Progenitor cell of endocrine pancreas (in vitro differentiated cells): ENCODE data around the gene FSIP2. TPM values are rescaled to one million over a fixed set of nuclear protein-coding genes. Genes with fewer than 3 reads are reported as not detected.

Source experiments
- DNase-seq: peaks from one replicate; pipeline ENCODE4 v3.0.0; 2021; ENCODE audit warnings: low spot score; ENCODE audit not compliant: unreplicated experiment
- H3K27ac Mint-ChIP-seq: 2 replicates; pipeline ENCODE4 v1.8.0; 2021; ENCODE audit warnings: mild to moderate bottlenecking, moderate library complexity, mixed read lengths
- H3K27me3 Mint-ChIP-seq: 2 replicates; pipeline ENCODE4 v1.8.0; 2021; ENCODE audit warnings: mixed read lengths
- H3K36me3 Mint-ChIP-seq: 2 replicates; pipeline ENCODE4 v1.8.0; 2022; ENCODE audit warnings: mixed read lengths; ENCODE audit not compliant: insufficient read depth
- H3K4me1 Mint-ChIP-seq: 2 replicates; pipeline ENCODE4 v1.8.0; 2021; ENCODE audit warnings: low read depth, mixed read lengths
- H3K4me3 Mint-ChIP-seq: 2 replicates; pipeline ENCODE4 v1.8.0; 2021; ENCODE audit warnings: low read depth, mild to moderate bottlenecking, moderate library complexity, mixed read lengths
- H3K9me3 Mint-ChIP-seq: 2 replicates; pipeline ENCODE4 v1.8.0; 2021; ENCODE audit warnings: low read depth, mixed read lengths
- total RNA-seq: library from RNA; stranded (reverse); gene quantifications from 2 replicates; pipeline ENCODE4 v1.2.1, GENCODE V29; 2021
- TF ChIP-seq, protein P1 (sequence below): fragments of 200-600 bp; sonication (generic); IDR thresholded peaks from one replicate; pipeline ENCODE4 v1.5.0; 2021; ENCODE audit warnings: antibody characterized with exemption, mild to moderate bottlenecking; ENCODE audit not compliant: unreplicated experiment

Gene FSIP2
- total RNA-seq, 1 donor from 2014 or later = 19.4 TPM

- Mint-ChIP-seq H3K9me3 (peaks cover 10% of the 10 kb centered on the region), H3K4me1 (peaks cover 10% of the 10 kb centered on the region), H3K27me3 (no peaks in the 10 kb centered on the region), H3K4me3 (no peak overlapping the region), H3K36me3 (peaks cover 5% of the 10 kb centered on the region), H3K27ac (no peak overlapping the region)
- TF ChIP-seq, protein P1, sequence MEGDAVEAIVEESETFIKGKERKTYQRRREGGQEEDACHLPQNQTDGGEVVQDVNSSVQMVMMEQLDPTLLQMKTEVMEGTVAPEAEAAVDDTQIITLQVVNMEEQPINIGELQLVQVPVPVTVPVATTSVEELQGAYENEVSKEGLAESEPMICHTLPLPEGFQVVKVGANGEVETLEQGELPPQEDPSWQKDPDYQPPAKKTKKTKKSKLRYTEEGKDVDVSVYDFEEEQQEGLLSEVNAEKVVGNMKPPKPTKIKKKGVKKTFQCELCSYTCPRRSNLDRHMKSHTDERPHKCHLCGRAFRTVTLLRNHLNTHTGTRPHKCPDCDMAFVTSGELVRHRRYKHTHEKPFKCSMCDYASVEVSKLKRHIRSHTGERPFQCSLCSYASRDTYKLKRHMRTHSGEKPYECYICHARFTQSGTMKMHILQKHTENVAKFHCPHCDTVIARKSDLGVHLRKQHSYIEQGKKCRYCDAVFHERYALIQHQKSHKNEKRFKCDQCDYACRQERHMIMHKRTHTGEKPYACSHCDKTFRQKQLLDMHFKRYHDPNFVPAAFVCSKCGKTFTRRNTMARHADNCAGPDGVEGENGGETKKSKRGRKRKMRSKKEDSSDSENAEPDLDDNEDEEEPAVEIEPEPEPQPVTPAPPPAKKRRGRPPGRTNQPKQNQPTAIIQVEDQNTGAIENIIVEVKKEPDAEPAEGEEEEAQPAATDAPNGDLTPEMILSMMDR = no peak
- DNase-seq = no peak
These were observed 87.0 kb downstream of the FSIP2 start for GRCh38 chr2:185825557-185825956.

GRCh38 chr2:185828326-185828725 is 89.7 kb downstream of the FSIP2 start:
- Mint-ChIP-seq H3K27ac (no peak overlapping the region), H3K9me3 (no peaks in the 10 kb centered on the region), H3K4me3 (no peak overlapping the region), H3K27me3 (no peaks in the 10 kb centered on the region), H3K4me1 (peaks cover 11% of the 10 kb centered on the region), H3K36me3 (no peaks in the 10 kb centered on the region)
- TF ChIP-seq, protein P1 = no peak
- no peak for DNase-seq

GRCh38 chr2:185833864-185834263 is 95.3 kb downstream of the FSIP2 start:
- H3K4me3 Mint-ChIP-seq = no peak overlapping the region
- H3K27me3 Mint-ChIP-seq = no peaks in the 10 kb centered on the region
- TF ChIP-seq, protein P1 = no peak
- DNase-seq = no peak
- peaks cover 10% of the 10 kb centered on the region for H3K9me3 Mint-ChIP-seq
- peaks cover 6% of the 10 kb centered on the region for H3K36me3 Mint-ChIP-seq
- peaks cover 16% of the 10 kb centered on the region for H3K4me1 Mint-ChIP-seq
- no peak overlapping the region for H3K27ac Mint-ChIP-seq

- no peak overlapping the region for H3K4me3 Mint-ChIP-seq
- TF ChIP-seq, protein P1 = no peak
- DNase-seq = no peak
- peaks cover 6% of the 10 kb centered on the region for H3K36me3 Mint-ChIP-seq
- no peak overlapping the region for H3K27ac Mint-ChIP-seq
- peaks cover 11% of the 10 kb centered on the region for H3K9me3 Mint-ChIP-seq
- peaks cover 6% of the 10 kb centered on the region for H3K4me1 Mint-ChIP-seq
- no peaks in the 10 kb centered on the region for H3K27me3 Mint-ChIP-seq
These were observed 97.4 kb downstream of the FSIP2 start for GRCh38 chr2:185835974-185836373.

GRCh38 chr2:185854885-185855284 is 116.3 kb downstream of the FSIP2 start:
- Mint-ChIP-seq H3K4me3 (no peak overlapping the region), H3K27ac (no peak overlapping the region)

More at GRCh38 chr2:185854885-185855284, 116.3 kb downstream of the FSIP2 start:
- H3K27me3 Mint-ChIP-seq = no peaks in the 10 kb centered on the region
- H3K9me3 Mint-ChIP-seq = peaks cover 9% of the 10 kb centered on the region
- H3K36me3 Mint-ChIP-seq = peaks cover 3% of the 10 kb centered on the region
- peaks cover 6% of the 10 kb centered on the region for H3K4me1 Mint-ChIP-seq
- DNase-seq = no peak
- TF ChIP-seq, protein P1 = no peak
